D721Med (cell line): ENCODE data around the gene ANKH.

ENCODE experiments used
- DNase-seq: peaks from one replicate; pipeline ENCODE4 v3.0.0; 2011; ENCODE audit warnings: low spot score; ENCODE audit not compliant: insufficient read length
- FAIRE-seq: peaks from 2 replicates; lab custom pipeline; 2011; peaks lifted over from hg19 to GRCh38; lab: Jason Lieb, UNC
- CTCF ChIP-seq: IDR thresholded peaks from 2 replicates; pipeline ENCODE4 v1.5.1; 2012; ENCODE audit warnings: mild to moderate bottlenecking, control low read depth; ENCODE audit not compliant: insufficient read depth; ENCODE audit errors: missing control alignments

ANKH gene

GRCh38 chr5:14669975-14670374 lies 201.6 kb downstream of the ANKH start:
- DNase-seq (no peak), FAIRE-seq (no peak)
- no peak for TF ChIP-seq CTCF

DNA sequence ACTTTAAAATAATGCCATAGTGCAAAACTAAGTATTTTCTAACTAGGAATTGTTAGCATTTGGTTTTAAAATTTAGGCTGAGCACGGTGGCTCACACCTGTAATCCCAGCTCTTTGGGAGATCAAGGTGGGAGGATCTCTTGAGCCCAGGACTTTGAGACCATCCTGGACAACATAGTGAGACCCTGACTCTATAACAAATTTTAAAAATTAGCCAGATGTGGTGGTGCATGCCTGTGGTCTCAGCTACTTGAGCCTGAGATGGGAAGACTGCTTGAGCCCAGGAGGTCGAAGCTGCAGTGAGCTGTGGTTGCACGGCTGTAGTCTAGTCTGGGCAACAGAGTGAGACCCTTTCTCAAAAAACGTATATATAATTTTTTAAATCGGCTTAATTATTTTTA lies 202.2 kb downstream of the ANKH start:
- DNase-seq: no peak
- no peak for TF ChIP-seq CTCF
- FAIRE-seq: no peak

GRCh38 chr5:14668181-14668591 lies 203.4 kb downstream of the ANKH start:
- no peak for FAIRE-seq
- no peak for DNase-seq
- TF ChIP-seq CTCF: no peak

- TF ChIP-seq CTCF: no peak
- FAIRE-seq: no peak
- no peak for DNase-seq
These were observed 203.8 kb downstream of the ANKH start for GRCh38 chr5:14667770-14668169.

GRCh38 chr5:14667290-14667689 lies 204.3 kb downstream of the ANKH start:
- DNase-seq (no peak), FAIRE-seq (no peak)
- no peak for TF ChIP-seq CTCF

DNA sequence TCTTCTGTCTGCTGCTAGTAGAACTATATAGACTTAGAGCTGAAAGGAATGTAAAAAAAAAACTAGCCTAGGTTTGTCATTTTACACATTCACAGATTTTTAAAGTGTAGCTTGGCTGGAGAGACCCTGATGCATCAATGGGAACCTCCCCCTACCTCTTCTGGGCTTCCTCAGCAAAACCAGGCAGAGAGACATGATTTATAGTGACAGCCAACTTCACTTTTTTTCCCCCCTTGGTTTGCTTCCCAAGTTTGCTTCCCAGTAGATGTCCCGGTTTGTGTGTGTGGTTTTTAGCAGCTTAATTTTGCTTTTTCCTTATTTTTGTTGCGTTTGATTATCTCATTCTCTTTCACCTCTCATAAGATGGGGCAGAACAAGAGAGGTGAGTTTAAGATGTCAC lies 205.2 kb downstream of the ANKH start:
- FAIRE-seq (no peak), DNase-seq (no peak)
- no peak for TF ChIP-seq CTCF

DNA sequence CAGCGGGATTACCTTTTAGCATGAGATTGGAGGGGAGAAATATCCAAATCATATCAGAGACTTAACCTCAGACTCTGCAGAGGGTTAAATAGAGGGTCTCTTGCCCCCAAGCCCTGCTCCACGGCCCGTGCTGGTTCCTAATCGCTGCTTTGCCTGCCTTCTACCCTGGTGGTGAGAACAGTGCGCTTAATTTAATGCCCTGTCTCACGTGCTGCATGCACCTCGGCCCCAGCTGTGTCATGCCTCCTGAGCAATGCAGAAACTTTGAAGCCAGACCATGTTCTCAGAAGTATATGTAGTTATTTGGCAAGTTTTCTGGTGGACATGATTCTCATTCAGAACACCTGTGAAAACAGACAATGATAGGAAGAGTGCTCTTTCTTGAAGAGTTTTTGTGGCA lies 205.6 kb downstream of the ANKH start:
- DNase-seq: no peak
- no peak for TF ChIP-seq CTCF
- FAIRE-seq: no peak
